Upper lobe of left lung (tissue), 4 donors: ENCODE results near the gene ADAM19.

ENCODE experiments used
- EP300 ChIP-seq, 4 donors: sonication (generic); formaldehyde crosslinking; IDR thresholded peaks; one replicate each; pipeline ENCODE4 v1.5.1; 2017; ENCODE audit warnings: antibody characterized with exemption in 4 of 4, control low read depth in 2 of 4
- POLR2A ChIP-seq, 4 donors: fragments of 450-650 bp; IDR thresholded peaks; one replicate each; pipeline ENCODE4 v1.5.1; 2016 to 2017; ENCODE audit warnings: antibody characterized with exemption in 4 of 4, mild to moderate bottlenecking in 2 of 4
- POLR2AphosphoS5 ChIP-seq, 2 donors: sonication (generic); formaldehyde crosslinking; IDR thresholded peaks; one replicate each; pipeline ENCODE4 v1.5.1; 2017; ENCODE audit warnings: antibody characterized with exemption in 2 of 2
- TF ChIP-seq, protein P1 (sequence below), 6 experiments: fragments of 450-650 bp in 4 of 6; fragments of 200-600 bp in 2 of 6; sonication (generic) in 2 of 6; IDR thresholded peaks; one replicate each; pipeline ENCODE4 v1.5.1; 2016 to 2019; ENCODE audit warnings: antibody characterized with exemption in 6 of 6

DNA sequence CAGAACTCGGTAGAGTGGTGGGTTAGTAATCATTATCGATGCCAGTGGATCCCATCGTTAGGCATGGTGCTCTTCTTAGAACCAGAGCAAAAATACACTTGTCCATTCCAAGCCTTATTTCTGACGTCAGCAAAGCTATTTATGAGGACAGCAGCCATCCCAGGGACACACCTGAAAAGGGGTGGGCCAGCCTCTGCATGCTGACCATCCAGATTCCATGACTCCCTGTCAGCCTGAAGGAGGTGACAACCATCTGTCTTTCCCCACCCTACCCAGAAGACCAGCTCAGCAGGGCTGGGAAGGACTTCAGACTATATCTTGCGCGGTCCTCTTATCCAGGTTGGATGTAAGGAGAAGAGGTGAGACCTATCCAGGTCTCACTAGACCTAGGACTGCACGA is 121.3 kb downstream of the ADAM19 start:
- TF ChIP-seq POLR2A (IDR thresholded peaks at IDR 0.05) (no peak), POLR2AphosphoS5 (IDR thresholded peaks at IDR 0.05) (no peak), EP300 (IDR thresholded peaks at IDR 0.05) (no peak)
- TF ChIP-seq, protein P1, sequence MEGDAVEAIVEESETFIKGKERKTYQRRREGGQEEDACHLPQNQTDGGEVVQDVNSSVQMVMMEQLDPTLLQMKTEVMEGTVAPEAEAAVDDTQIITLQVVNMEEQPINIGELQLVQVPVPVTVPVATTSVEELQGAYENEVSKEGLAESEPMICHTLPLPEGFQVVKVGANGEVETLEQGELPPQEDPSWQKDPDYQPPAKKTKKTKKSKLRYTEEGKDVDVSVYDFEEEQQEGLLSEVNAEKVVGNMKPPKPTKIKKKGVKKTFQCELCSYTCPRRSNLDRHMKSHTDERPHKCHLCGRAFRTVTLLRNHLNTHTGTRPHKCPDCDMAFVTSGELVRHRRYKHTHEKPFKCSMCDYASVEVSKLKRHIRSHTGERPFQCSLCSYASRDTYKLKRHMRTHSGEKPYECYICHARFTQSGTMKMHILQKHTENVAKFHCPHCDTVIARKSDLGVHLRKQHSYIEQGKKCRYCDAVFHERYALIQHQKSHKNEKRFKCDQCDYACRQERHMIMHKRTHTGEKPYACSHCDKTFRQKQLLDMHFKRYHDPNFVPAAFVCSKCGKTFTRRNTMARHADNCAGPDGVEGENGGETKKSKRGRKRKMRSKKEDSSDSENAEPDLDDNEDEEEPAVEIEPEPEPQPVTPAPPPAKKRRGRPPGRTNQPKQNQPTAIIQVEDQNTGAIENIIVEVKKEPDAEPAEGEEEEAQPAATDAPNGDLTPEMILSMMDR (IDR thresholded peaks at IDR 0.05), result no peak
